ENCODE data around the gene INPP5E.

Gene INPP5E

DNA sequence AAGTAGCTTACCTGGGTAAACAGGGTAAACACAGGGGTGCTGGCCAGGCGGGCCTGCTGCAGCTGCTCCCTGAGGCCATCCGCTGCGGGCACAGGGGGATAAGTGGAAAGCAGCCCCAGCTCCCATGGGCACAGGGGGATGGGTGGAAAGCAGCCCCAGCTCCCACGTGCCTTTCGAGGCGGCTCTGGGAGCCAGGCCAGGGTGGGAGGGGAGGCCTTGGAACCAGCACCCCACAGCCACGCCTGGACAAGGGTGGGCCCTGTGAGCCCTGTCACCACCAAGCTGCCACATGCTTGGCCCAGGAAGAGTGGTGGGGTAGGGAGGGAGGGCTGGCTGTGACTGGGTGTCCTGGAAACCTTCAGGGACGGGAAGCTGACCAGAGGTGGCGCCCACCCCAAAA, 58.3 kb downstream of the INPP5E start:
- Histone ChIP-seq H2BK12ac (ENCODE audit: low read length) (no peak overlapping the region), H3K4me1 (ENCODE audit: control insufficient read depth in 2 of 2, insufficient read depth in 1 of 2, low read depth in 1 of 2, low read length in 2 of 2) (no peaks in the 10 kb centered on the region), H2AK5ac (ENCODE audit: low read depth, low read length) (no peak overlapping the region), H2BK120ac (ENCODE audit: low read depth, low read length) (no peak overlapping the region), H3K27me3 (ENCODE audit: control insufficient read depth in 3 of 3, insufficient read depth in 3 of 3, low read depth in 1 of 3, low read length in 3 of 3) (no peaks in the 10 kb centered on the region), H3K27ac (replicated peaks; ENCODE audit: low read length) (no peak overlapping the region), H3K23ac (ENCODE audit: low read depth, low read length, poor library complexity) (no peak overlapping the region), H3K9me3 (replicated peaks in 1 of 2; ENCODE audit: control insufficient read depth in 2 of 2, insufficient read depth in 1 of 2, low read depth in 1 of 2, low read length in 2 of 2) (no peaks in the 10 kb centered on the region), H3K36me3 (replicated peaks in 1 of 2; ENCODE audit: control insufficient read depth in 2 of 2, insufficient read depth in 2 of 2, low read length in 2 of 2) (peaks cover 43 to 89% of the 10 kb centered on the region in 2 donors), H3K4ac (ENCODE audit: low read length) (no peak overlapping the region), H3K9ac (ENCODE audit: low read depth, low read length, poor library complexity) (no peak overlapping the region), H2AFZ (ENCODE audit: low read length) (no peak overlapping the region), H3K14ac (ENCODE audit: low read length) (no peak overlapping the region), H3K18ac (ENCODE audit: low read length) (no peak overlapping the region), H3K4me3 (ENCODE audit: low read length in 2 of 2) (no peak overlapping the region), H2BK5ac (ENCODE audit: low read length) (peak overlapping the region; percentile 22), H3K4me2 (ENCODE audit: insufficient read depth, low read length, poor library complexity, severe bottlenecking) (no peak overlapping the region), H4K8ac (ENCODE audit: low read depth, low read length) (no peak overlapping the region), H4K91ac (ENCODE audit: low read depth, low read length, poor library complexity) (no peak overlapping the region), H2BK15ac (ENCODE audit: low read length) (no peak overlapping the region), H3K79me1 (ENCODE audit: low read depth, low read length) (no peaks in the 10 kb centered on the region)
- no CpG with 5 or more reads among the region's 9 CpGs for WGBS, 2 donors (ENCODE audit: extremely low coverage in 2 of 2, insufficient read length in 2 of 2, insufficient replicate concordance in 1 of 2)
- no peak for DNase-seq (ENCODE audit: low spot score)

DNA sequence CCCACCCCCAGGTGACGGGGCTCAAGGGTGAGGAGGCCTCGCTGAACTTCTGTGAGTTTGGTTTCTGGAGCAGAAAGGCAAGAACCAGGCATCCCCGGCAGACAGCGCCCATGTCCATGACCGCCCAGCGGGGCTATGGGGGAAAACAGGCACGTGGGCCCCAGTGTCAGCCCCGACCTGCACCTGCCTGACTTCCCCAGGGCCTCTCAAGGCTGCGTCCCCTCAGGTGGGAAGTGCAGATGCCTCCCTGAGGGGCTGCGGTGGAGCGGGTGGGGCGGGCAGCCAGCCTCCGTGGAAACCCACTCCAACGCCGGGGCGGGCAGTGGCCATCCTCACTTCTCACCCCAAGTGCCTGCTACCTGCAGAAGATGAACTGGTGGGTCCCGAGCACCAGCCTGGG, 59.3 kb downstream of the INPP5E start:
- Histone ChIP-seq H2BK15ac (ENCODE audit: low read length) (no peak overlapping the region), H3K27me3 (ENCODE audit: control insufficient read depth in 3 of 3, insufficient read depth in 3 of 3, low read depth in 1 of 3, low read length in 3 of 3) (no peaks in the 10 kb centered on the region), H2BK120ac (ENCODE audit: low read depth, low read length) (no peak overlapping the region), H3K4me3 (ENCODE audit: low read length in 2 of 2) (no peak overlapping the region), H2AFZ (ENCODE audit: low read length) (no peak overlapping the region), H3K4me1 (ENCODE audit: control insufficient read depth in 2 of 2, insufficient read depth in 1 of 2, low read depth in 1 of 2, low read length in 2 of 2) (no peaks in the 10 kb centered on the region), H2BK12ac (ENCODE audit: low read length) (no peak overlapping the region), H3K14ac (ENCODE audit: low read length) (no peak overlapping the region), H2AK5ac (ENCODE audit: low read depth, low read length) (no peak overlapping the region), H2BK5ac (ENCODE audit: low read length) (no peak overlapping the region), H3K18ac (ENCODE audit: low read length) (no peak overlapping the region), H3K4me2 (ENCODE audit: insufficient read depth, low read length, poor library complexity, severe bottlenecking) (no peak overlapping the region), H3K9me3 (replicated peaks in 1 of 2; ENCODE audit: control insufficient read depth in 2 of 2, insufficient read depth in 1 of 2, low read depth in 1 of 2, low read length in 2 of 2) (no peaks in the 10 kb centered on the region), H3K9ac (ENCODE audit: low read depth, low read length, poor library complexity) (no peak overlapping the region), H3K36me3 (replicated peaks in 1 of 2; ENCODE audit: control insufficient read depth in 2 of 2, insufficient read depth in 2 of 2, low read length in 2 of 2) (peaks cover 46 to 91% of the 10 kb centered on the region in 2 donors), H3K23ac (ENCODE audit: low read depth, low read length, poor library complexity) (no peak overlapping the region), H4K91ac (ENCODE audit: low read depth, low read length, poor library complexity) (no peak overlapping the region), H3K27ac (replicated peaks; ENCODE audit: low read length) (no peak overlapping the region), H3K4ac (ENCODE audit: low read length) (no peak overlapping the region), H3K79me1 (ENCODE audit: low read depth, low read length) (no peaks in the 10 kb centered on the region), H4K8ac (ENCODE audit: low read depth, low read length) (no peak overlapping the region)
- no peak for DNase-seq (ENCODE audit: low spot score)
- no CpG with 5 or more reads among the region's 17 CpGs for WGBS, 2 donors (ENCODE audit: extremely low coverage in 2 of 2, insufficient read length in 2 of 2, insufficient replicate concordance in 1 of 2)

DNA sequence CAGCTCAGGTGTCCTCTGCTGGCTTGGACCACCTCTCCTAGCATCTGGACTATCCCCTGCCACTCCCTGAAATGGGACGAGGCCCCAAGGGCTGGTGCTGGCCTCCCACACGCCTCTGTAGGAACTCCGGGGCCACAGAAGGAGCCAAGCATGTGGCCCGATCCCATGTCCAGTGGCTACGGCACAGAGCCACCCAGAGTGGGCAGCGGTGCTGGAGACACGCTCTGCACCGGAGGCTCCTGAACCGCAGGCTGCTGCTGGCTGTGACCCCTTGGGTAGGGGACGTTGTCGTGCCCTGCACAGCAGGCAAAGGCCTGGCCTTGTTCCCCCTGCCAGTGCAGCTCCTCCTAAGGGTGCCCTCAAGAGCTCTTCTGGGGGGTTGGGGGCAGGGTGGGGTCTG, 59.8 kb downstream of the INPP5E start:
- Histone ChIP-seq H2AK5ac (ENCODE audit: low read depth, low read length) (no peak overlapping the region), H3K27me3 (ENCODE audit: control insufficient read depth in 3 of 3, insufficient read depth in 3 of 3, low read depth in 1 of 3, low read length in 3 of 3) (no peaks in the 10 kb centered on the region), H2BK120ac (ENCODE audit: low read depth, low read length) (no peak overlapping the region), H2BK15ac (ENCODE audit: low read length) (no peak overlapping the region), H3K14ac (ENCODE audit: low read length) (no peak overlapping the region), H3K4me2 (ENCODE audit: insufficient read depth, low read length, poor library complexity, severe bottlenecking) (no peak overlapping the region), H2BK5ac (ENCODE audit: low read length) (no peak overlapping the region), H2AFZ (ENCODE audit: low read length) (no peak overlapping the region), H4K91ac (ENCODE audit: low read depth, low read length, poor library complexity) (no peak overlapping the region), H3K36me3 (replicated peaks in 1 of 2; ENCODE audit: control insufficient read depth in 2 of 2, insufficient read depth in 2 of 2, low read length in 2 of 2) (peaks cover 43 to 90% of the 10 kb centered on the region in 2 donors), H3K18ac (ENCODE audit: low read length) (no peak overlapping the region), H3K79me1 (ENCODE audit: low read depth, low read length) (no peaks in the 10 kb centered on the region), H3K9ac (ENCODE audit: low read depth, low read length, poor library complexity) (no peak overlapping the region), H3K9me3 (replicated peaks in 1 of 2; ENCODE audit: control insufficient read depth in 2 of 2, insufficient read depth in 1 of 2, low read depth in 1 of 2, low read length in 2 of 2) (no peaks in the 10 kb centered on the region), H3K27ac (replicated peaks; ENCODE audit: low read length) (no peak overlapping the region), H3K4me3 (ENCODE audit: low read length in 2 of 2) (no peak overlapping the region), H4K8ac (ENCODE audit: low read depth, low read length) (no peak overlapping the region), H3K23ac (ENCODE audit: low read depth, low read length, poor library complexity) (no peak overlapping the region), H3K4me1 (ENCODE audit: control insufficient read depth in 2 of 2, insufficient read depth in 1 of 2, low read depth in 1 of 2, low read length in 2 of 2) (no peaks in the 10 kb centered on the region), H2BK12ac (ENCODE audit: low read length) (no peak overlapping the region), H3K4ac (ENCODE audit: low read length) (no peak overlapping the region)
- WGBS, 2 donors (ENCODE audit: extremely low coverage in 2 of 2, insufficient read length in 2 of 2, insufficient replicate concordance in 1 of 2): no CpG with 5 or more reads among the region's 11 CpGs
- no peak for DNase-seq (ENCODE audit: low spot score)

DNA sequence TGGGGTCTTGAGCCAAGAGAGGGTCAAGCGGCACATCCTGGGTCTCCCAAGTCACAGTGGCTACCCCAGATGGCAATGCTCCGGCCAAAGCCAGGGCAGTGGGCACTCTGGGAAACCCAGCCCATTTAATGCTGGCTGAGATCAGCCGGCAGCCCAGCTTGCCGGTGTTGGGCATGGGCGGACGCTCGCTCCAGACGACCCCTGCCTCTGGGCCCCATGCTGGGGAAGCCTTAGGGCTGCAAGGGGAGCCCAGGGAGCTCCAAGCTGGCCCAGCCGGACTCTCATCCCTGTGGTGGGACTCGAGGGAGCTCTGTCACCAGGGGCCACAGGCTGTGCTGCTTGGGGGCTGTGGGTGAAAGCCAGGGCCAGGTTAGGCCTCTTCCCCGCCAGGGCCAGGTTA, 60.2 kb downstream of the INPP5E start:
- WGBS, 2 donors (ENCODE audit: extremely low coverage in 2 of 2, insufficient read length in 2 of 2, insufficient replicate concordance in 1 of 2): no CpG with 5 or more reads among the region's 11 CpGs
- no peak for DNase-seq (ENCODE audit: low spot score)
- Histone ChIP-seq H3K4me3 (ENCODE audit: low read length in 2 of 2) (no peak overlapping the region), H3K79me1 (ENCODE audit: low read depth, low read length) (no peaks in the 10 kb centered on the region), H3K23ac (ENCODE audit: low read depth, low read length, poor library complexity) (no peak overlapping the region), H3K18ac (ENCODE audit: low read length) (no peak overlapping the region), H3K27me3 (ENCODE audit: control insufficient read depth in 3 of 3, insufficient read depth in 3 of 3, low read depth in 1 of 3, low read length in 3 of 3) (no peaks in the 10 kb centered on the region), H2BK15ac (ENCODE audit: low read length) (no peak overlapping the region), H2BK5ac (ENCODE audit: low read length) (no peak overlapping the region), H2AK5ac (ENCODE audit: low read depth, low read length) (no peak overlapping the region), H3K14ac (ENCODE audit: low read length) (no peak overlapping the region), H3K4ac (ENCODE audit: low read length) (no peak overlapping the region), H4K8ac (ENCODE audit: low read depth, low read length) (no peak overlapping the region), H2BK12ac (ENCODE audit: low read length) (no peak overlapping the region), H4K91ac (ENCODE audit: low read depth, low read length, poor library complexity) (no peak overlapping the region), H3K27ac (replicated peaks; ENCODE audit: low read length) (no peak overlapping the region), H3K9ac (ENCODE audit: low read depth, low read length, poor library complexity) (no peak overlapping the region), H3K4me2 (ENCODE audit: insufficient read depth, low read length, poor library complexity, severe bottlenecking) (no peak overlapping the region), H3K36me3 (replicated peaks in 1 of 2; ENCODE audit: control insufficient read depth in 2 of 2, insufficient read depth in 2 of 2, low read length in 2 of 2) (peaks cover 43 to 85% of the 10 kb centered on the region in 2 donors), H3K4me1 (ENCODE audit: control insufficient read depth in 2 of 2, insufficient read depth in 1 of 2, low read depth in 1 of 2, low read length in 2 of 2) (no peaks in the 10 kb centered on the region), H3K9me3 (replicated peaks in 1 of 2; ENCODE audit: control insufficient read depth in 2 of 2, insufficient read depth in 1 of 2, low read depth in 1 of 2, low read length in 2 of 2) (no peaks in the 10 kb centered on the region), H2BK120ac (ENCODE audit: low read depth, low read length) (no peak overlapping the region), H2AFZ (ENCODE audit: low read length) (no peak overlapping the region)

Measured in neuronal stem cell (in vitro differentiated cells).